Muscle layer of colon (tissue), 2 donors: Measurements from ENCODE around the gene MAGI2.

Experiments used
- H3K27ac ChIP-seq: one replicate; pipeline ENCODE4 v1.7.0; 2013; ENCODE audit warnings: low read depth, mild to moderate bottlenecking, low read length, moderate library complexity
- H3K27me3 ChIP-seq, 2 donors: one replicate each; pipeline ENCODE4 v1.7.0; 2013; ENCODE audit warnings: low read length in 2 of 2, mild to moderate bottlenecking in 2 of 2; ENCODE audit not compliant: insufficient read depth in 2 of 2, control insufficient read depth in 1 of 2
- H3K36me3 ChIP-seq: one replicate; pipeline ENCODE4 v1.7.0; 2013; ENCODE audit warnings: mild to moderate bottlenecking, low read length; ENCODE audit not compliant: insufficient read depth
- H3K4me1 ChIP-seq: one replicate; pipeline ENCODE4 v1.7.0; 2013; ENCODE audit warnings: mild to moderate bottlenecking, low read length; ENCODE audit not compliant: insufficient read depth
- H3K4me3 ChIP-seq, 2 donors: one replicate each; pipeline ENCODE4 v1.7.0; 2013; ENCODE audit warnings: low read length in 2 of 2, low read depth in 1 of 2, mild to moderate bottlenecking in 1 of 2, moderate library complexity in 1 of 2
- H3K9ac ChIP-seq: one replicate; pipeline ENCODE4 v1.7.0; 2013; ENCODE audit warnings: low read length
- H3K9me3 ChIP-seq: one replicate; pipeline ENCODE4 v1.7.0; 2013; ENCODE audit warnings: mild to moderate bottlenecking, low read length
- donor health status: abdominal sarcoma.
- donor health status: Adenocarcinoma of cecum.

MAGI2 gene

GRCh38 chr7:79334841-79335240 is 118.6 kb downstream of the MAGI2 start:
- H3K4me3 ChIP-seq = no peak overlapping the region
- no peaks in the 10 kb centered on the region for H3K27me3 ChIP-seq
- no peaks in the 10 kb centered on the region for H3K36me3 ChIP-seq
- no peak overlapping the region for H3K27ac ChIP-seq
- no peak overlapping the region for H3K9ac ChIP-seq
- H3K4me1 ChIP-seq = no peaks in the 10 kb centered on the region
- no peaks in the 10 kb centered on the region for H3K9me3 ChIP-seq

- Histone ChIP-seq H3K27ac (no peak overlapping the region), H3K27me3 (no peaks in the 10 kb centered on the region), H3K4me1 (no peaks in the 10 kb centered on the region), H3K36me3 (no peaks in the 10 kb centered on the region), H3K9ac (no peak overlapping the region), H3K4me3 (no peak overlapping the region), H3K9me3 (no peaks in the 10 kb centered on the region)
These were observed 119.1 kb downstream of the MAGI2 start for GRCh38 chr7:79334334-79334733.

GRCh38 chr7:79332091-79332490 is 121.4 kb downstream of the MAGI2 start:
- Histone ChIP-seq H3K27ac (no peak overlapping the region), H3K4me3 (no peak overlapping the region), H3K9ac (no peak overlapping the region), H3K36me3 (no peaks in the 10 kb centered on the region), H3K27me3 (no peaks in the 10 kb centered on the region), H3K4me1 (no peaks in the 10 kb centered on the region), H3K9me3 (no peaks in the 10 kb centered on the region)

- no peaks in the 10 kb centered on the region for H3K27me3 ChIP-seq
- H3K4me3 ChIP-seq = no peak overlapping the region
- no peaks in the 10 kb centered on the region for H3K36me3 ChIP-seq
- no peaks in the 10 kb centered on the region for H3K4me1 ChIP-seq
- no peaks in the 10 kb centered on the region for H3K9me3 ChIP-seq
- H3K27ac ChIP-seq = no peak overlapping the region
- H3K9ac ChIP-seq = no peak overlapping the region
These were observed 124.0 kb downstream of the MAGI2 start for GRCh38 chr7:79329464-79329863.

GRCh38 chr7:79320741-79321473 is 132.6 kb downstream of the MAGI2 start:
- H3K27me3 ChIP-seq = no peaks in the 10 kb centered on the region
- no peaks in the 10 kb centered on the region for H3K36me3 ChIP-seq
- no peak overlapping the region for H3K9ac ChIP-seq
- no peak overlapping the region for H3K4me3 ChIP-seq
- H3K4me1 ChIP-seq = no peaks in the 10 kb centered on the region
- no peaks in the 10 kb centered on the region for H3K9me3 ChIP-seq
- H3K27ac ChIP-seq = no peak overlapping the region

GRCh38 chr7:79319369-79319768 is 134.1 kb downstream of the MAGI2 start:
- Histone ChIP-seq H3K27me3 (no peaks in the 10 kb centered on the region), H3K4me3 (no peak overlapping the region), H3K9ac (no peak overlapping the region), H3K27ac (no peak overlapping the region), H3K9me3 (no peaks in the 10 kb centered on the region), H3K4me1 (no peaks in the 10 kb centered on the region), H3K36me3 (no peaks in the 10 kb centered on the region)

- Histone ChIP-seq H3K27me3 (no peaks in the 10 kb centered on the region), H3K36me3 (no peaks in the 10 kb centered on the region), H3K9ac (no peak overlapping the region), H3K27ac (no peak overlapping the region), H3K4me3 (no peak overlapping the region), H3K4me1 (no peaks in the 10 kb centered on the region), H3K9me3 (no peaks in the 10 kb centered on the region)
These were observed 135.7 kb downstream of the MAGI2 start for GRCh38 chr7:79317728-79318127.

- Histone ChIP-seq H3K27me3 (no peaks in the 10 kb centered on the region), H3K4me1 (no peaks in the 10 kb centered on the region), H3K9ac (no peak overlapping the region), H3K27ac (no peak overlapping the region), H3K36me3 (no peaks in the 10 kb centered on the region), H3K4me3 (no peak overlapping the region), H3K9me3 (no peaks in the 10 kb centered on the region)
These were observed 141.4 kb downstream of the MAGI2 start for GRCh38 chr7:79312022-79312421.

- H3K36me3 ChIP-seq = no peaks in the 10 kb centered on the region
- H3K9ac ChIP-seq = no peak overlapping the region
- no peaks in the 10 kb centered on the region for H3K9me3 ChIP-seq
- no peak overlapping the region for H3K27ac ChIP-seq
- H3K4me1 ChIP-seq = no peaks in the 10 kb centered on the region
- no peak overlapping the region for H3K4me3 ChIP-seq
- no peaks in the 10 kb centered on the region for H3K27me3 ChIP-seq
These were observed 145.3 kb downstream of the MAGI2 start for GRCh38 chr7:79308192-79308591.

- Histone ChIP-seq H3K27me3 (no peaks in the 10 kb centered on the region), H3K4me1 (no peaks in the 10 kb centered on the region), H3K36me3 (no peaks in the 10 kb centered on the region), H3K4me3 (no peak overlapping the region), H3K9me3 (no peaks in the 10 kb centered on the region), H3K27ac (no peak overlapping the region), H3K9ac (no peak overlapping the region)
These were observed 146.1 kb downstream of the MAGI2 start for GRCh38 chr7:79307376-79307775.

- H3K9me3 ChIP-seq = no peaks in the 10 kb centered on the region
- no peak overlapping the region for H3K4me3 ChIP-seq
- H3K27me3 ChIP-seq = no peaks in the 10 kb centered on the region
- no peaks in the 10 kb centered on the region for H3K4me1 ChIP-seq
- no peak overlapping the region for H3K9ac ChIP-seq
- no peak overlapping the region for H3K27ac ChIP-seq
- no peaks in the 10 kb centered on the region for H3K36me3 ChIP-seq
These were observed 148.8 kb downstream of the MAGI2 start for GRCh38 chr7:79304711-79305110.

GRCh38 chr7:79302293-79302692 is 151.2 kb downstream of the MAGI2 start:
- Histone ChIP-seq H3K4me1 (no peaks in the 10 kb centered on the region), H3K27me3 (no peaks in the 10 kb centered on the region), H3K9ac (no peak overlapping the region), H3K9me3 (no peaks in the 10 kb centered on the region), H3K4me3 (no peak overlapping the region), H3K27ac (no peak overlapping the region), H3K36me3 (no peaks in the 10 kb centered on the region)
